ENCODE data around the gene GPR156.

The GPR156 gene

DNA sequence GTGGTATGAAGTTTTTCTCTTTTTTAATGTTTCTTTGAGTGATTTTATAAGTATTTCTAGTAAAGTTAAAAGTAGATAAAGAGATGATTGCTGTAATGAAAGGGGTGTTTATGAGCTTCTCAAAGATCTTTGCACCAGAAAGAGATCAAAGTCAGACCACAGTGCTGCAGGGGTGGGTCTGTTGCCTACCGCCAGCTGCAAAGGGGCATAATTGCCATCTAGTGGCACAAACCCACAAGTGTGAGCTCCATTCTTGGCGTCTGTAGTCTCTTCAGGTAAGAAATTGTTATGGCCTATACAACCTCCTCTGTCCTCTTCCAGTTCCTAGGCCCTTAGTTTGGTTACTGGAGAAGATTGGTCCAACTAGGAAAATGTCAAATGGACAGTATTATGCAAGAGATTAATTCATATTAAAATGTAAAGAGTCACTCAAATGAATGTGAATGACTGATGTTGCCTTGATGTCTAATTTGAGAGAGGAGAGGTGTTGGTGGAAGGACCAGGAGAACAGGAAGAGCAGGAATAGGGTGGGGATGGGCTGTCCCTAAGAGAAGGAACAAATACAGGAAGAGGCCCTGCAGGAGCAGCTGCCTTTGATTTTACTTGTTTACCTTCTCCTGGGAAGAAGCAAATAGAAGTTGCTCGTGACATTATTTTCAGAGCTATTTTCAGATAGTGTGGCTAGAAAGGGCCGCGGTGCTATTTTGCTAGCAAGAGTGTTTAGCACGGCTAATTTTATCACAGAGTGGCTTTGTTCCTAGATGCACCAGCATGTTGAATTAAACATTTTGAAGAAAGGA, 137.8 kb downstream of the GPR156 start:
- Histone ChIP-seq H3K27ac (ENCODE audit: extremely low read depth, low read depth, low read length) (no peak overlapping the region), H3K4me1 (ENCODE audit: control insufficient read depth, insufficient read depth, low read length) (no peaks in the 10 kb centered on the region)

GRCh38 chr3:120145542-120146285, 139.3 kb downstream of the GPR156 start:
- POLR2A ChIA-PET: interaction anchor here (0.7 to 1.5 kb wide), 2 partner anchors 32 to 118 kb away, joined by 3 to 7 read pairs; no protein-coding TSS in a partner anchor
- H3K4me3 ChIP-seq (ENCODE audit: low read depth, low read length): no peak overlapping the region
- no peaks in the 10 kb centered on the region for H3K36me3 ChIP-seq (ENCODE audit: control insufficient read depth in 2 of 2, insufficient read depth in 1 of 2, low read length in 2 of 2)
- H3K27ac ChIP-seq (ENCODE audit: extremely low read depth, low read depth, low read length): no peak overlapping the region
- CTCF ChIA-PET: interaction anchor here (0.5 kb wide), 1 partner anchor 303 kb away, joined by 3 read pairs; no protein-coding TSS in a partner anchor
- no peaks in the 10 kb centered on the region for H3K9me3 ChIP-seq (ENCODE audit: control insufficient read depth, insufficient read depth, low read depth, low read length)
- TF ChIP-seq, protein P1, sequence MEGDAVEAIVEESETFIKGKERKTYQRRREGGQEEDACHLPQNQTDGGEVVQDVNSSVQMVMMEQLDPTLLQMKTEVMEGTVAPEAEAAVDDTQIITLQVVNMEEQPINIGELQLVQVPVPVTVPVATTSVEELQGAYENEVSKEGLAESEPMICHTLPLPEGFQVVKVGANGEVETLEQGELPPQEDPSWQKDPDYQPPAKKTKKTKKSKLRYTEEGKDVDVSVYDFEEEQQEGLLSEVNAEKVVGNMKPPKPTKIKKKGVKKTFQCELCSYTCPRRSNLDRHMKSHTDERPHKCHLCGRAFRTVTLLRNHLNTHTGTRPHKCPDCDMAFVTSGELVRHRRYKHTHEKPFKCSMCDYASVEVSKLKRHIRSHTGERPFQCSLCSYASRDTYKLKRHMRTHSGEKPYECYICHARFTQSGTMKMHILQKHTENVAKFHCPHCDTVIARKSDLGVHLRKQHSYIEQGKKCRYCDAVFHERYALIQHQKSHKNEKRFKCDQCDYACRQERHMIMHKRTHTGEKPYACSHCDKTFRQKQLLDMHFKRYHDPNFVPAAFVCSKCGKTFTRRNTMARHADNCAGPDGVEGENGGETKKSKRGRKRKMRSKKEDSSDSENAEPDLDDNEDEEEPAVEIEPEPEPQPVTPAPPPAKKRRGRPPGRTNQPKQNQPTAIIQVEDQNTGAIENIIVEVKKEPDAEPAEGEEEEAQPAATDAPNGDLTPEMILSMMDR (tag by site-specific recombination; IDR thresholded peaks at IDR 0.05): no peak
- TF ChIP-seq GLIS1 (tag by site-specific recombination; IDR thresholded peaks at IDR 0.05) (no peak), ZNF16 (tag by site-specific recombination; IDR thresholded peaks at IDR 0.05; ENCODE audit: low read depth) (no peak)
- no peaks in the 10 kb centered on the region for H3K4me1 ChIP-seq (ENCODE audit: control insufficient read depth, insufficient read depth, low read length)

More for the DNA sequence above, 137.8 kb downstream of the GPR156 start:
- CTCF ChIA-PET: interaction anchor here (1.4 kb wide), 2 partner anchors 30 to 32 kb away, joined by 4 to 6 read pairs; no protein-coding TSS in a partner anchor
- POLR2A ChIA-PET: no interaction called here
- TF ChIP-seq ZFP3 (tag by site-specific recombination; IDR thresholded peaks at IDR 0.05; ENCODE audit: low read depth): no peak
- TF ChIP-seq ZNF335 (tag by site-specific recombination; conservative IDR thresholded peaks at IDR 0.05): no peak
- no peak for TF ChIP-seq ZBTB7A (tag by site-specific recombination; IDR thresholded peaks at IDR 0.05; ENCODE audit: low read depth)
- TF ChIP-seq, protein P2, sequence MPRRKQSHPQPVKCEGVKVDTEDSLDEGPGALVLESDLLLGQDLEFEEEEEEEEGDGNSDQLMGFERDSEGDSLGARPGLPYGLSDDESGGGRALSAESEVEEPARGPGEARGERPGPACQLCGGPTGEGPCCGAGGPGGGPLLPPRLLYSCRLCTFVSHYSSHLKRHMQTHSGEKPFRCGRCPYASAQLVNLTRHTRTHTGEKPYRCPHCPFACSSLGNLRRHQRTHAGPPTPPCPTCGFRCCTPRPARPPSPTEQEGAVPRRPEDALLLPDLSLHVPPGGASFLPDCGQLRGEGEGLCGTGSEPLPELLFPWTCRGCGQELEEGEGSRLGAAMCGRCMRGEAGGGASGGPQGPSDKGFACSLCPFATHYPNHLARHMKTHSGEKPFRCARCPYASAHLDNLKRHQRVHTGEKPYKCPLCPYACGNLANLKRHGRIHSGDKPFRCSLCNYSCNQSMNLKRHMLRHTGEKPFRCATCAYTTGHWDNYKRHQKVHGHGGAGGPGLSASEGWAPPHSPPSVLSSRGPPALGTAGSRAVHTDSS (tag by site-specific recombination; IDR thresholded peaks at IDR 0.05): no peak
- no peak for TF ChIP-seq ZNF239 (tag by site-specific recombination; IDR thresholded peaks at IDR 0.05)
- TF ChIP-seq ZNF2 (tag by site-specific recombination; IDR thresholded peaks at IDR 0.05): no peak
- no peak for TF ChIP-seq KLF8 (tag by site-specific recombination; IDR thresholded peaks at IDR 0.05)
- TF ChIP-seq ZEB2 (tag by site-specific recombination; IDR thresholded peaks at IDR 0.05): no peak
- TF ChIP-seq ZNF837 (tag by site-specific recombination; IDR thresholded peaks at IDR 0.05): no peak
- no peak for TF ChIP-seq ZNF585B (tag by site-specific recombination; IDR thresholded peaks at IDR 0.05)
- TF ChIP-seq ZNF221 (tag by site-specific recombination; IDR thresholded peaks at IDR 0.05; ENCODE audit: borderline replicate concordance): no peak
- TF ChIP-seq, protein P3, sequence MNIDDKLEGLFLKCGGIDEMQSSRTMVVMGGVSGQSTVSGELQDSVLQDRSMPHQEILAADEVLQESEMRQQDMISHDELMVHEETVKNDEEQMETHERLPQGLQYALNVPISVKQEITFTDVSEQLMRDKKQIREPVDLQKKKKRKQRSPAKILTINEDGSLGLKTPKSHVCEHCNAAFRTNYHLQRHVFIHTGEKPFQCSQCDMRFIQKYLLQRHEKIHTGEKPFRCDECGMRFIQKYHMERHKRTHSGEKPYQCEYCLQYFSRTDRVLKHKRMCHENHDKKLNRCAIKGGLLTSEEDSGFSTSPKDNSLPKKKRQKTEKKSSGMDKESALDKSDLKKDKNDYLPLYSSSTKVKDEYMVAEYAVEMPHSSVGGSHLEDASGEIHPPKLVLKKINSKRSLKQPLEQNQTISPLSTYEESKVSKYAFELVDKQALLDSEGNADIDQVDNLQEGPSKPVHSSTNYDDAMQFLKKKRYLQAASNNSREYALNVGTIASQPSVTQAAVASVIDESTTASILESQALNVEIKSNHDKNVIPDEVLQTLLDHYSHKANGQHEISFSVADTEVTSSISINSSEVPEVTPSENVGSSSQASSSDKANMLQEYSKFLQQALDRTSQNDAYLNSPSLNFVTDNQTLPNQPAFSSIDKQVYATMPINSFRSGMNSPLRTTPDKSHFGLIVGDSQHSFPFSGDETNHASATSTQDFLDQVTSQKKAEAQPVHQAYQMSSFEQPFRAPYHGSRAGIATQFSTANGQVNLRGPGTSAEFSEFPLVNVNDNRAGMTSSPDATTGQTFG (tag by site-specific recombination; IDR thresholded peaks at IDR 0.05; ENCODE audit: borderline replicate concordance): no peak
- no peak for TF ChIP-seq SP7 (tag by site-specific recombination; IDR thresholded peaks at IDR 0.05)
- TF ChIP-seq ZNF174 (tag by site-specific recombination; IDR thresholded peaks at IDR 0.05): no peak
- no peak for TF ChIP-seq ZNF707 (tag by site-specific recombination; IDR thresholded peaks at IDR 0.05)
- no peak for TF ChIP-seq ZBTB26 (tag by site-specific recombination; optimal IDR thresholded peaks at IDR 0.05)
- TF ChIP-seq ZNF211 (tag by site-specific recombination; IDR thresholded peaks at IDR 0.05; ENCODE audit: low read depth): no peak
- TF ChIP-seq ZNF776 (tag by site-specific recombination; IDR thresholded peaks at IDR 0.05; ENCODE audit: borderline replicate concordance): no peak
- no peak for TF ChIP-seq ZNF26 (tag by site-specific recombination; IDR thresholded peaks at IDR 0.05)
- no peaks in the 10 kb centered on the region for H3K9me3 ChIP-seq (ENCODE audit: control insufficient read depth, insufficient read depth, low read depth, low read length)
- no peaks in the 10 kb centered on the region for H3K36me3 ChIP-seq (ENCODE audit: control insufficient read depth in 2 of 2, insufficient read depth in 1 of 2, low read length in 2 of 2)
- H3K4me3 ChIP-seq (ENCODE audit: low read depth, low read length): no peak overlapping the region
